Measurements from ENCODE around the gene TCAF1.

Gene TCAF1

DNA sequence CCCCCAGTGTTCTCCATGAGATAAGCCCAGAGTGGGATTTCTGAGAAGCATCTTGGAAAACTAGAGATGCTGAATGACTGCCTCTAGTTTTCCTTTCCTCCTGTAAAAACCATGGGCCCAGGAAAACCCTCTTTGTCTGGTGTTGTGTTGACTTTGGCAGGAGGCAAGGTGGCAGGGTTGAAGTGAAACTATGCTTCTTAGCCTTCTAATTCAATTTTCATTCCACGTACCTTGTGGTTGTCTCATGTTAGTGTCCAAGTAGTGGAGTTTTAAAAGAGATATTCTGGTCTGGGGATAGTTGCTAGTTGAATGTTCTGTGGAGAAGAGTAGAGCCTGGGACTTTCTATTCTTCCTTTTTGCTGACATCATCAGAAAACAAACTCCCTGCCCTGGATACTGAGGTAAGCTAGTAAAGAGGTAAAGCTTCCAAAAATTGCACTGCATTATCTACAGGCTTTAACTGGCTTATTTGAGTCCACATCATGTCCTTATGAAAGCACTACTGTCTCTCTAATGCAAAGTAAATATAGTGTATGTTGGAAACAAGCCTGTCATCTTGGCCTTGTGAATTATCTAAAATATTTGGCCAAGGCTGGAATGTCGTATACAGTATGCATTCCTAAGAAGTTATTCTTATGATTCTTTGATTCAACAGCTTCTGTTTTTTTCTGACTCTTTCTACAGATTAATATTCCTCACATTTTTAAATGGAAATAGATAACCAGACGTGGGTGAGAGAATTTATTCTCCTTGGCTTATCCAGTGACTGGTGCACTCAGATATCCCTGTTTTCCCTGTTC is 32.8 kb upstream of the TCAF1 start, which contains the start of gene OR2F2:
TSS of gene OR2F2 (plus strand) at position 708 of the 800 bp plus-strand sequence. CDS start at position 708, 0 bp downstream.
- no peak for DNase-seq (ENCODE audit: low spot score)
- TF ChIP-seq, protein P1, sequence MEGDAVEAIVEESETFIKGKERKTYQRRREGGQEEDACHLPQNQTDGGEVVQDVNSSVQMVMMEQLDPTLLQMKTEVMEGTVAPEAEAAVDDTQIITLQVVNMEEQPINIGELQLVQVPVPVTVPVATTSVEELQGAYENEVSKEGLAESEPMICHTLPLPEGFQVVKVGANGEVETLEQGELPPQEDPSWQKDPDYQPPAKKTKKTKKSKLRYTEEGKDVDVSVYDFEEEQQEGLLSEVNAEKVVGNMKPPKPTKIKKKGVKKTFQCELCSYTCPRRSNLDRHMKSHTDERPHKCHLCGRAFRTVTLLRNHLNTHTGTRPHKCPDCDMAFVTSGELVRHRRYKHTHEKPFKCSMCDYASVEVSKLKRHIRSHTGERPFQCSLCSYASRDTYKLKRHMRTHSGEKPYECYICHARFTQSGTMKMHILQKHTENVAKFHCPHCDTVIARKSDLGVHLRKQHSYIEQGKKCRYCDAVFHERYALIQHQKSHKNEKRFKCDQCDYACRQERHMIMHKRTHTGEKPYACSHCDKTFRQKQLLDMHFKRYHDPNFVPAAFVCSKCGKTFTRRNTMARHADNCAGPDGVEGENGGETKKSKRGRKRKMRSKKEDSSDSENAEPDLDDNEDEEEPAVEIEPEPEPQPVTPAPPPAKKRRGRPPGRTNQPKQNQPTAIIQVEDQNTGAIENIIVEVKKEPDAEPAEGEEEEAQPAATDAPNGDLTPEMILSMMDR (IDR thresholded peaks at IDR 0.05; ENCODE audit: extremely low read depth, missing control alignments): no peak

DNA sequence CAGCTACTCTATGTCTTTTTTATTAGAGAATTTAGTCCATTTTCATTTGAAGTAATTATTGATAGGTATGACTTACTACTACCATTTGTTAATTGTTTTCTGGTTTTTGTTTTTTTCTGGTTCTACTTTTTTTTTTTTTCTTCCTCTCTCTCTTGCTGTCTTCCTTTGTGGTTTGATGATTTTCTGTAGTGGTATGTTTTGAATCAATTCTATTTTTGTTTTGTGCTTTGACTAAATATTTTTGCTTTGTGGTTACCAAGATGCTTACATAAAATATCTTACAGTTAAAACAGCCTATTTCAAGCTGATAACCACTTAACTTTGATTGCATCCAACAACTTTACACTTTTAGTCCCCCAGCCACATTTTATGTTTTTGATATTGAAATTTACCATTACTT is 29.8 kb upstream of the TCAF1 start:
- TF ChIP-seq, protein P1 (IDR thresholded peaks at IDR 0.05; ENCODE audit: extremely low read depth, missing control alignments): no peak
- no peak for DNase-seq (ENCODE audit: low spot score)

DNA sequence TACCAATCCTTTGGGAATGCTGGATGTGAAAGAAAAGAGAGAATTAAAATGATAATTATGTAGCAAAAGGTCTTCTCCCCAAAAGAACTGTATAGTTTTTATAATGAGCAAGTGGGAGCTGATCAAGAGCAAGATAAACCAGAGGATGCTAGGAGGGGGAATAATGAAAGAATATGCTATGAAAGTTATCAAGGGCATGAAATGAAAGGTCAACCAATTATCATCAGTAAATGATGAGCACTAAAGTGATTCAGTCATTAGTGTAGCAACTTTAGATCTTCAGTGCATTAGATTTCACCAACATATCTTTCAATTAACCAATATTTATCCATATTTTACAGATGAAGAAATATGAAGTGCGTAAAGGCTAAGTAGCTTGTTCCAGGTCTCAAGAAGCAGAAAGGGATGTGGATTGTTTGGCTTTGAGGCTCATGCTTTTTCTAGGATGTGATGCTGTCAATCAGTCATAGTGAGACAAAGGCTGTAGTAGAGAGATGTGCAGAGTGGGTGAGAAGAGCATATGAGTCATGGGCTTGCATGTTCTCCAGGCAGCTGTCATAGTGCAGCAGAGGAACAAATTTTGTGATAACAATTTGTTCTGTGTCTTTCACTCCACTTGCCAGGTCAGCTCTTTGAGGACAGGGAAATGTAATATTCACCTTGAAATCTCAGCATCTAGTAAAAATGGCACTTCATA is 27.4 kb upstream of the TCAF1 start:
- DNase-seq (ENCODE audit: low spot score): no peak
- TF ChIP-seq, protein P1 (IDR thresholded peaks at IDR 0.05; ENCODE audit: extremely low read depth, missing control alignments): no peak

DNA sequence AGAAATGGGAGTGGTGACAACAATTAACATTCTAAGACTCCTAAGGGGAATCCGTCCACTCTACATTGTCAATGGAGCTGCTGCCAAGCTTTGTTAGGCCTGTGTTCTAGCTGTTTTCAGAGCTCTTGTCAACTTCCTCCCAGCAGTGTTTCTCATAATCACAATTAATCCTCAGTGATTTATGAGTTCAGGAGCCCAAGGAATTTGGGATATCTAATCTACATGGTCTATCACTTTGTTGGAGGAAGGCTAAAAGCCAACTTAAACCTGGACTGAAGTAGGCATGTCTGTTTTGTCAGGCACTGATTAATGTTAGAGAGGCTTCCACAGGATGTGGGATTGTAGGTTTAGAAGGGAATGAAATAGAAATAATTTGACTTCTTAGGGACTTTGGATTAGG is 22.9 kb upstream of the TCAF1 start:
- TF ChIP-seq, protein P1 (IDR thresholded peaks at IDR 0.05; ENCODE audit: extremely low read depth, missing control alignments): no peak

DNA sequence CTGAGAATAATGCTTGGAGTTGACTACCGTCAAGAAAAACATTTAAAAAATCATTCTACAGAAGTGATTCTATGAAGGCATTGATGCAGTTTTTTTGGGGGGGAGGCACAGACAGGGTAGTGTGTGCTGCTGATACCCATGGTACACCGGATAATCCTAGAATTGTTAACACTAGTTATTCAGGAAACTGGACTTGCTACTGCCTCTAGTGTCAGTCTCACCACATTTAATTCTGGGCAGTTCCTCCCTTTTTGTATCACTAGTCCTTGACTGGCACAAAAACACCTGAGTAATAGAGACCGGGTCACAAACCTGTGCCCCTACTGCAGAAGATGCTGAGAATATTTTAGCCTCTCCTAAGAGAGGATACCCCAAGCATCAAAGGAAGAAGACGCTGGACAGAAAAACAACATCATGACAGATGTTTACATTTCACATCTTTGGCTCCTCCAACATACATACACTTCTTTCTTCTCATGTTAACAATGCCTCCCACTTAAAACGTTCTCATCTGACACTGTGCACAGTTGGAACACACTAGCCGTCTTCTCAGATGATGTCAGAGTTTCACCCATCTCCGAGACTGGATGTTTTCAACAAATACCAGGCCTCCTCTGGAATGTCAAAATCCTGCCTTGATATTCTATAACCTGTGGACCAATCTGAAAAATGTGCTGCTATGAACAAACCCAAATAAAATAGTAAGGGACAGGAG is 13.1 kb upstream of the TCAF1 start:
- TF ChIP-seq, protein P1 (IDR thresholded peaks at IDR 0.05; ENCODE audit: extremely low read depth, missing control alignments): no peak
- DNase-seq (ENCODE audit: low spot score): no peak

More for the DNA sequence above, 22.9 kb upstream of the TCAF1 start:
- DNase-seq (ENCODE audit: low spot score): no peak

DNA sequence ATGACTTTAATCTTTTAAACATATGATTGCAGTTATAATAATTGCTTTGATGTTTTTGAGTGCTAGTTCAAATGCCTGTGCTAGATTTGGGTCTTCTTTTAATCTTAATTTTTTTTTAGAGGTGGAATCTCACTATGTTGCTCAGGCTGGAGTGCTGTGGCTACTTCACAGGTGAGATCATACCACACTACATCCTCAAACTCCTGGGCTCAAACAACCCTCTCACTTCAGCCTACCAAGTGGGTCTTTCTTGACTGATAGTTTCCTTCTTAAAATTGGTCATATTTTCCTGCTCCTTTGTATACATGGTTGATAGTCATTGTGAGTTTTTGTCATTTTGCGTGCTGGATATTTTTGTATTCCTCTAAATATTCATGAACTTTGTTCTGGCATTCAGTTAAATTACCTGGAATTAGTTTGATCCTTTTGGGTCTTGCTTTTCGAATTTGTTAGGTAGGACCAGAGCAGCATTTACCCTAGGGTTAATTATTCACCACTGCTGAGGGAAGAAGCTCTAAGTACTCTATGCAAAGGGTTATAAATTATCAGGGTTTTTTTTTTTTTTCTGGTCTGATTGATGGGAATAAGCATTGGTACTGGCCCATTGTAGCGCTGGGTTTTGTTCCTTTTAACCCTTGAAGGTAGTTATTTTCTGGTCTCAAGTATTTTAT is 12.1 kb upstream of the TCAF1 start:
- TF ChIP-seq, protein P1 (IDR thresholded peaks at IDR 0.05; ENCODE audit: extremely low read depth, missing control alignments): no peak
- DNase-seq (ENCODE audit: low spot score): no peak
